ENCODE results near the gene C1GALT1C1L. TPM values are rescaled to one million over a fixed set of nuclear protein-coding genes. Genes with fewer than 3 reads are reported as not detected.
A peak's percentile ranks its signal among the peaks of the same experiment; 100 is the strongest.

C1GALT1C1L gene
- total and polyA plus RNA-seq, 2 of the 13 experiments (the other 11 are each of a cell fraction or from before 2014, with no cell fraction given), result 1.3 to 2.4 TPM

DNA sequence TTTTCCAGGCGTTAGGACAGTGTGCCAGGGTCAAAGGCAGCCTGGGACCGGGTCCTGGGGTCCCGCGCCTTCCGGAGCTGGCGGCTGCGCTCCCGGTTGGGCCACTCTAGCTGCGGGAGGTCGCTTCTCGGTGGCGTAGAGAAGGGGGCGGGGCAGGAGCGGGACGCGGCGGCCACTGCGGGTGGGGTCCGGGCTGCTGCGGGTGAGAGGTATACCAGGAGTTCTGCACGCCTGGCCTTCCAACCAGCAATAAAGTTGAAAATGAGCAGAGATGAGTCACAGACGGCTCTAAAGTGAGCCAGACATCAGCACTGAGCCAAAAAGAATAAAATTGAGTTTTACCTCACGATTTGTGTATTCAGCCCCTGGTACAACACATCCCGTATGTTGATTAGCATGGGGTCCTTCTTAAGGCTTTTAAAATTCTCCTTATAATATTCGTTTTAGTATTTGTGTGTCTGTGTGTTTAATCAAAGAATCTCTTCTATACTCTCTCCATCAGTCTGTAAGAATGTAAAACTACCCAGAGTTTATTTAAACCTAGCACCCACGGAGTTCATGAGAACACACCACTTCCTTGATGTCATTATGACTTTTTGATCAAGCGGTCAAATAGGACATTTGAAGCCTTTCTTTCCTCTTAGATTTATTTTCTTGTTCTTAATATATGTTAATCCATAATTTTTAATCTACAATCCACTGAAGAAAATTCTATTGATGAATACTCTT is at the start of gene C1GALT1C1L (continued):
- TF ChIP-seq ZNF614 (CRISPR knock-in tag; IDR thresholded peaks at IDR 0.05; ENCODE audit: borderline replicate concordance) (peak; percentile 41; the same call in 1 of the 2 replicates), ZNF367 (CRISPR knock-in tag; IDR thresholded peaks at IDR 0.05; ENCODE audit: borderline replicate concordance) (no peak), SP1 (IDR thresholded peaks at IDR 0.05) (no peak), SP1 (CRISPR knock-in tag; IDR thresholded peaks at IDR 0.05) (peak; percentile 46; the same call in 1 of the 2 replicates), ZBTB20 (CRISPR knock-in tag; IDR thresholded peaks at IDR 0.05; ENCODE audit: borderline replicate concordance, low read depth) (no peak; the same call in 1 of the 2 replicates), IRX3 (CRISPR knock-in tag; IDR thresholded peaks at IDR 0.05; ENCODE audit: borderline replicate concordance, low read depth) (0 out of 2 replicates have a peak, but pooled peaks have one; percentile 38), DR1 (CRISPR knock-in tag; IDR thresholded peaks at IDR 0.05) (0 out of 2 replicates have a peak, but pooled peaks have one; percentile 23), KDM5A (IDR thresholded peaks at IDR 0.05; ENCODE audit: borderline replicate concordance, low read length) (no peak), ZNF20 (CRISPR knock-in tag; IDR thresholded peaks at IDR 0.05) (no peak), ZMYM4 (CRISPR knock-in tag; IDR thresholded peaks at IDR 0.05) (peak; percentile 83), ZNF556 (CRISPR knock-in tag; IDR thresholded peaks at IDR 0.05; ENCODE audit: borderline replicate concordance) (peak; percentile 61; the same call in 1 of the 2 replicates), SP5 (CRISPR knock-in tag; IDR thresholded peaks at IDR 0.05; ENCODE audit: borderline replicate concordance, low read depth) (peak; percentile 65; the same call in 1 of the 2 replicates), POLR2G (IDR thresholded peaks at IDR 0.05; ENCODE audit: low read depth, low read length) (peak; percentile 81), ZFX (CRISPR knock-in tag; IDR thresholded peaks at IDR 0.05; ENCODE audit: low read depth) (peak; percentile 55), DMAP1 (CRISPR knock-in tag; IDR thresholded peaks at IDR 0.05) (peak; percentile 64), FOXJ3 (CRISPR knock-in tag; IDR thresholded peaks at IDR 0.05; ENCODE audit: borderline replicate concordance) (peak; percentile 68; the same call in 1 of the 2 replicates), KAT7 (CRISPR knock-in tag; IDR thresholded peaks at IDR 0.05; ENCODE audit: borderline replicate concordance) (0 out of 2 replicates have a peak, but pooled peaks have one; percentile 48), RARA (CRISPR knock-in tag; IDR thresholded peaks at IDR 0.05) (peak; percentile 30; the same call in 1 of the 2 replicates), ZNF101 (CRISPR knock-in tag; IDR thresholded peaks at IDR 0.05; ENCODE audit: borderline replicate concordance, low read depth) (0 out of 2 replicates have a peak, but pooled peaks have one; percentile 14), ZNF7 (CRISPR knock-in tag; IDR thresholded peaks at IDR 0.05) (no peak), ERF (CRISPR knock-in tag; IDR thresholded peaks at IDR 0.05) (peak; percentile 77; the same call in 1 of the 2 replicates)
- TF ChIP-seq, protein P1, sequence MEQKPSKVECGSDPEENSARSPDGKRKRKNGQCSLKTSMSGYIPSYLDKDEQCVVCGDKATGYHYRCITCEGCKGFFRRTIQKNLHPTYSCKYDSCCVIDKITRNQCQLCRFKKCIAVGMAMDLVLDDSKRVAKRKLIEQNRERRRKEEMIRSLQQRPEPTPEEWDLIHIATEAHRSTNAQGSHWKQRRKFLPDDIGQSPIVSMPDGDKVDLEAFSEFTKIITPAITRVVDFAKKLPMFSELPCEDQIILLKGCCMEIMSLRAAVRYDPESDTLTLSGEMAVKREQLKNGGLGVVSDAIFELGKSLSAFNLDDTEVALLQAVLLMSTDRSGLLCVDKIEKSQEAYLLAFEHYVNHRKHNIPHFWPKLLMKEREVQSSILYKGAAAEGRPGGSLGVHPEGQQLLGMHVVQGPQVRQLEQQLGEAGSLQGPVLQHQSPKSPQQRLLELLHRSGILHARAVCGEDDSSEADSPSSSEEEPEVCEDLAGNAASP (CRISPR knock-in tag; IDR thresholded peaks at IDR 0.05; ENCODE audit: borderline replicate concordance), result 0 out of 2 replicates have a peak, but pooled peaks have one; percentile 26
- TF ChIP-seq, protein P2, sequence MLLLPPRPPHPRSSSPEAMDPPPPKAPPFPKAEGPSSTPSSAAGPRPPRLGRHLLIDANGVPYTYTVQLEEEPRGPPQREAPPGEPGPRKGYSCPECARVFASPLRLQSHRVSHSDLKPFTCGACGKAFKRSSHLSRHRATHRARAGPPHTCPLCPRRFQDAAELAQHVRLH (CRISPR knock-in tag; IDR thresholded peaks at IDR 0.05; ENCODE audit: borderline replicate concordance, low read depth), result peak; percentile 60; the same call in 1 of the 2 replicates
- TF ChIP-seq, protein P3, sequence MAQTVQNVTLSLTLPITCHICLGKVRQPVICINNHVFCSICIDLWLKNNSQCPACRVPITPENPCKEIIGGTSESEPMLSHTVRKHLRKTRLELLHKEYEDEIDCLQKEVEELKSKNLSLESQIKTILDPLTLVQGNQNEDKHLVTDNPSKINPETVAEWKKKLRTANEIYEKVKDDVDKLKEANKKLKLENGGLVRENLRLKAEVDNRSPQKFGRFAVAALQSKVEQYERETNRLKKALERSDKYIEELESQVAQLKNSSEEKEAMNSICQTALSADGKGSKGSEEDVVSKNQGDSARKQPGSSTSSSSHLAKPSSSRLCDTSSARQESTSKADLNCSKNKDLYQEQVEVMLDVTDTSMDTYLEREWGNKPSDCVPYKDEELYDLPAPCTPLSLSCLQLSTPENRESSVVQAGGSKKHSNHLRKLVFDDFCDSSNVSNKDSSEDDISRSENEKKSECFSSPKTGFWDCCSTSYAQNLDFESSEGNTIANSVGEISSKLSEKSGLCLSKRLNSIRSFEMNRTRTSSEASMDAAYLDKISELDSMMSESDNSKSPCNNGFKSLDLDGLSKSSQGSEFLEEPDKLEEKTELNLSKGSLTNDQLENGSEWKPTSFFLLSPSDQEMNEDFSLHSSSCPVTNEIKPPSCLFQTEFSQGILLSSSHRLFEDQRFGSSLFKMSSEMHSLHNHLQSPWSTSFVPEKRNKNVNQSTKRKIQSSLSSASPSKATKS (CRISPR knock-in tag; IDR thresholded peaks at IDR 0.05), result no peak
- TF ChIP-seq, protein P4, sequence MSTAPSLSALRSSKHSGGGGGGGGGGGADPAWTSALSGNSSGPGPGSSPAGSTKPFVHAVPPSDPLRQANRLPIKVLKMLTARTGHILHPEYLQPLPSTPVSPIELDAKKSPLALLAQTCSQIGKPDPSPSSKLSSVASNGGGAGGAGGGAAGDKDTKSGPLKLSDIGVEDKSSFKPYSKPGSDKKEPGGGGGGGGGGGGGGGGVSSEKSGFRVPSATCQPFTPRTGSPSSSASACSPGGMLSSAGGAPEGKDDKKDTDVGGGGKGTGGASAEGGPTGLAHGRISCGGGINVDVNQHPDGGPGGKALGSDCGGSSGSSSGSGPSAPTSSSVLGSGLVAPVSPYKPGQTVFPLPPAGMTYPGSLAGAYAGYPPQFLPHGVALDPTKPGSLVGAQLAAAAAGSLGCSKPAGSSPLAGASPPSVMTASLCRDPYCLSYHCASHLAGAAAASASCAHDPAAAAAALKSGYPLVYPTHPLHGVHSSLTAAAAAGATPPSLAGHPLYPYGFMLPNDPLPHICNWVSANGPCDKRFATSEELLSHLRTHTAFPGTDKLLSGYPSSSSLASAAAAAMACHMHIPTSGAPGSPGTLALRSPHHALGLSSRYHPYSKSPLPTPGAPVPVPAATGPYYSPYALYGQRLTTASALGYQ (CRISPR knock-in tag; IDR thresholded peaks at IDR 0.05), result no peak
